Adrenal gland (tissue), 5 donors: ENCODE results near the gene CENPU.

Experiments
- POLR2A ChIP-seq, 2 donors: fragments of 450-650 bp; IDR thresholded peaks; one replicate each; pipeline ENCODE4 v1.6.1; 2017; ENCODE audit warnings: antibody characterized with exemption in 2 of 2, mild to moderate bottlenecking in 2 of 2, moderate library complexity in 1 of 2
- TF ChIP-seq, protein P1 (sequence below), 6 experiments: fragments of 450-650 bp in 4 of 6; fragments of 200-600 bp in 2 of 6; sonication (generic) in 1 of 6; IDR thresholded peaks; 1 replicate in 5 of 6; 2 replicates in 1 of 6; pipeline versions ENCODE4 v1.5.1 to v1.8.0; 2016 to 2021; ENCODE audit warnings: antibody characterized with exemption in 6 of 6, mild to moderate bottlenecking in 2 of 6, moderate library complexity in 1 of 6
- donor health status: DM: no; HTN: no; CAD: no.

DNA sequence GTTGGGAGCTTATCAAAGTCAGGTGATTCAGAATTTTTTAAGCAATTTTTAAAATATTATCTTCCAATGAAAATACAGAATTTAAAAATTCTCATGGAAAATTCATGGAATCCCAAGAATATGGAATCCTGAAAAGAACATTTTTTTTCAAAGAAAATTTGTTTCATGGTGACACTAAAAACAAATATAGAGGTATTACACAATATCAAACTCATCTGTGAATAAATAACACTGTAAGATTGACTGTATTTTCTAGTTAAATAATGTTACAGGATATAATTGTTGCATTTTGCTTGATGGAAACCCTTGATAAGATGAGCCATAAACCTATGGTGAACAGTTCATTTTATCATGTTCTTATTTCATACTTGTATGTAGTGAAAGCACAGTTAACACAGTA lies 72.9 kb downstream of the CENPU start:
- TF ChIP-seq, protein P1, sequence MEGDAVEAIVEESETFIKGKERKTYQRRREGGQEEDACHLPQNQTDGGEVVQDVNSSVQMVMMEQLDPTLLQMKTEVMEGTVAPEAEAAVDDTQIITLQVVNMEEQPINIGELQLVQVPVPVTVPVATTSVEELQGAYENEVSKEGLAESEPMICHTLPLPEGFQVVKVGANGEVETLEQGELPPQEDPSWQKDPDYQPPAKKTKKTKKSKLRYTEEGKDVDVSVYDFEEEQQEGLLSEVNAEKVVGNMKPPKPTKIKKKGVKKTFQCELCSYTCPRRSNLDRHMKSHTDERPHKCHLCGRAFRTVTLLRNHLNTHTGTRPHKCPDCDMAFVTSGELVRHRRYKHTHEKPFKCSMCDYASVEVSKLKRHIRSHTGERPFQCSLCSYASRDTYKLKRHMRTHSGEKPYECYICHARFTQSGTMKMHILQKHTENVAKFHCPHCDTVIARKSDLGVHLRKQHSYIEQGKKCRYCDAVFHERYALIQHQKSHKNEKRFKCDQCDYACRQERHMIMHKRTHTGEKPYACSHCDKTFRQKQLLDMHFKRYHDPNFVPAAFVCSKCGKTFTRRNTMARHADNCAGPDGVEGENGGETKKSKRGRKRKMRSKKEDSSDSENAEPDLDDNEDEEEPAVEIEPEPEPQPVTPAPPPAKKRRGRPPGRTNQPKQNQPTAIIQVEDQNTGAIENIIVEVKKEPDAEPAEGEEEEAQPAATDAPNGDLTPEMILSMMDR (IDR thresholded peaks at IDR 0.05): no peak
- TF ChIP-seq POLR2A (IDR thresholded peaks at IDR 0.05): no peak
